ENCODE data around the gene PRTN3.

DNA sequence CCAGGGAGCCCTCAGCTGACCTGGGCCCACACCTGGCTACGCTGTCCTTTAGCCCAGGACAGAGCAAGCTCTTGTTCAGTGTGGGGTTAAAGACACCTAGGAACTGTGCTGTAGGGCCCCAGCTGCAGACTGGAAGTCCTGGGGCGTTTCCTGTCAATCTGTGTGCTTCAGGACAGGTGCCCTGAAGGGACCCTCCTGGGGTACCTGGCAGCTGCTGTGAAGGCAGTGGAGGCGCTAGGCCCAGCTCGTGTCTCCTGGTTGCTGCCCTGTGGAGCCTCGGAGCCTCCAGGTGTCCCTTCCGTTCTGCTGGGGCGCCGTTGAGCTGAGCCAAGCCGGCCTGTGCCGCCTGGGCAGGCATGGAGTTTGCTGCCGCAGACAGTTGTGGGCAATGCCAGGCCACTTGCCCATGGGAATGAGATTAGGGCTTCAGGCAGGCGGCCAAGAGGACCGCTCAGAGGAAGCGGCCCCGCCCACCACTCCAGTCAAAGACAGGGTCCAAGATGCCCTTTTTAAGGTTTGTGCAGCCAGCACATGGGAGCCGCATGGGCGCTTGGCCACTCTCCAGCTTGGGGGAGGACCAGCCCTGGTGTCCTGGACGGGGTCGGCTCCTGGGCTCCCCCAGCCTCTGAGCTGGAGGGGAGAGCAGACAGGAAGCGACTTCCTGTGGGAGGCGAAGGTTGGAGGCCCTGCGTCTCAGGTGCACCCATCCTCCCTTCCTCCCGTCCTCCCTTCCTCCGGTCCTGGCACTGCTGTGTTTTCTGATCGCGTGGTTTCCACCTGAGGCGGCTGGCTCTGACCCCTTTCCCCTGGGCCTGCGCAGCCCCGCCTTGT, 39.6 kb upstream of the PRTN3 start:
- TF ChIP-seq, protein P1, sequence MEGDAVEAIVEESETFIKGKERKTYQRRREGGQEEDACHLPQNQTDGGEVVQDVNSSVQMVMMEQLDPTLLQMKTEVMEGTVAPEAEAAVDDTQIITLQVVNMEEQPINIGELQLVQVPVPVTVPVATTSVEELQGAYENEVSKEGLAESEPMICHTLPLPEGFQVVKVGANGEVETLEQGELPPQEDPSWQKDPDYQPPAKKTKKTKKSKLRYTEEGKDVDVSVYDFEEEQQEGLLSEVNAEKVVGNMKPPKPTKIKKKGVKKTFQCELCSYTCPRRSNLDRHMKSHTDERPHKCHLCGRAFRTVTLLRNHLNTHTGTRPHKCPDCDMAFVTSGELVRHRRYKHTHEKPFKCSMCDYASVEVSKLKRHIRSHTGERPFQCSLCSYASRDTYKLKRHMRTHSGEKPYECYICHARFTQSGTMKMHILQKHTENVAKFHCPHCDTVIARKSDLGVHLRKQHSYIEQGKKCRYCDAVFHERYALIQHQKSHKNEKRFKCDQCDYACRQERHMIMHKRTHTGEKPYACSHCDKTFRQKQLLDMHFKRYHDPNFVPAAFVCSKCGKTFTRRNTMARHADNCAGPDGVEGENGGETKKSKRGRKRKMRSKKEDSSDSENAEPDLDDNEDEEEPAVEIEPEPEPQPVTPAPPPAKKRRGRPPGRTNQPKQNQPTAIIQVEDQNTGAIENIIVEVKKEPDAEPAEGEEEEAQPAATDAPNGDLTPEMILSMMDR (IDR thresholded peaks at IDR 0.05), result no peak
- TF ChIP-seq EZH2phosphoT487 (IDR thresholded peaks at IDR 0.05), result no peak

Measured in neural progenitor cell (in vitro differentiated cells).